IPS-18c (cell line): ENCODE data around the gene RDH11.

ENCODE experiments used
- H3K4me3 ChIP-seq: 2 replicates; pipeline ENCODE4 v1.7.0; 2013; ENCODE audit warnings: low read depth, mild to moderate bottlenecking, low read length, moderate library complexity; ENCODE audit not compliant: insufficient read depth
- H3K9me3 ChIP-seq: one replicate; pipeline ENCODE4 v1.6.1; 2013; ENCODE audit warnings: mild to moderate bottlenecking, low read length, moderate library complexity; ENCODE audit not compliant: control insufficient read depth, insufficient read depth

Gene RDH11

GRCh38 chr14:67673451-67673850 lies 22.1 kb downstream of the RDH11 start:
- H3K9me3 ChIP-seq, result no peaks in the 10 kb centered on the region

GRCh38 chr14:67668559-67668958 lies 27.0 kb downstream of the RDH11 start:
- H3K9me3 ChIP-seq, result no peaks in the 10 kb centered on the region
- H3K4me3 ChIP-seq, result no peak overlapping the region

More at GRCh38 chr14:67673451-67673850, 22.1 kb downstream of the RDH11 start:
- peak overlapping the region; percentile 99; the same call in 1 of the 2 replicates for H3K4me3 ChIP-seq

GRCh38 chr14:67666750-67667449 lies 28.7 kb downstream of the RDH11 start:
- Histone ChIP-seq H3K9me3 (no peaks in the 10 kb centered on the region), H3K4me3 (no peak overlapping the region)

GRCh38 chr14:67665868-67666267 lies 29.7 kb downstream of the RDH11 start:
- no peaks in the 10 kb centered on the region for H3K9me3 ChIP-seq
- no peak overlapping the region for H3K4me3 ChIP-seq

- Histone ChIP-seq H3K4me3 (no peak overlapping the region), H3K9me3 (no peaks in the 10 kb centered on the region)
Measured at GRCh38 chr14:67663633-67664032, 31.9 kb downstream of the RDH11 start.

GRCh38 chr14:67653651-67654280 lies 41.8 kb downstream of the RDH11 start:
- Histone ChIP-seq H3K9me3 (peaks cover 2% of the 10 kb centered on the region), H3K4me3 (no peak overlapping the region)

- H3K4me3 ChIP-seq, result no peak overlapping the region
- peaks cover 2% of the 10 kb centered on the region for H3K9me3 ChIP-seq
Measured at GRCh38 chr14:67652189-67652588, 43.4 kb downstream of the RDH11 start.

- H3K9me3 ChIP-seq, result peaks cover 2% of the 10 kb centered on the region
- H3K4me3 ChIP-seq, result no peak overlapping the region
Measured at GRCh38 chr14:67650694-67651093, 44.9 kb downstream of the RDH11 start.

- Histone ChIP-seq H3K9me3 (peaks cover 2% of the 10 kb centered on the region), H3K4me3 (no peak overlapping the region)
Measured at GRCh38 chr14:67650151-67650550, 45.4 kb downstream of the RDH11 start.

GRCh38 chr14:67646131-67646530 lies 49.4 kb downstream of the RDH11 start:
- Histone ChIP-seq H3K4me3 (no peak overlapping the region), H3K9me3 (no peaks in the 10 kb centered on the region)

- Histone ChIP-seq H3K4me3 (no peak overlapping the region), H3K9me3 (no peaks in the 10 kb centered on the region)
Measured at GRCh38 chr14:67645414-67645813, 50.1 kb downstream of the RDH11 start.

- H3K9me3 ChIP-seq, result no peaks in the 10 kb centered on the region
- no peak overlapping the region for H3K4me3 ChIP-seq
Measured at GRCh38 chr14:67644428-67644827, 51.1 kb downstream of the RDH11 start.

GRCh38 chr14:67643713-67644112 lies 51.9 kb downstream of the RDH11 start:
- Histone ChIP-seq H3K4me3 (no peak overlapping the region), H3K9me3 (no peaks in the 10 kb centered on the region)

- Histone ChIP-seq H3K4me3 (no peak overlapping the region), H3K9me3 (no peaks in the 10 kb centered on the region)
Measured at GRCh38 chr14:67641902-67642749, 53.4 kb downstream of the RDH11 start.

GRCh38 chr14:67641480-67641879 lies 54.1 kb downstream of the RDH11 start:
- H3K9me3 ChIP-seq, result no peaks in the 10 kb centered on the region
- no peak overlapping the region for H3K4me3 ChIP-seq

GRCh38 chr14:67638642-67639041 lies 56.9 kb downstream of the RDH11 start:
- no peak overlapping the region for H3K4me3 ChIP-seq
- H3K9me3 ChIP-seq, result no peaks in the 10 kb centered on the region

GRCh38 chr14:67636361-67636919 lies 59.1 kb downstream of the RDH11 start:
- no peak overlapping the region for H3K4me3 ChIP-seq
- H3K9me3 ChIP-seq, result no peaks in the 10 kb centered on the region
